ENCODE results near the gene TMEM236.

The TMEM236 gene

GRCh38 chr10:17833656-17834055, 81.7 kb downstream of the TMEM236 start:
- DNase-seq, result no peak

GRCh38 chr10:17835688-17836087, 83.7 kb downstream of the TMEM236 start:
- no peak for DNase-seq

GRCh38 chr10:17836942-17837341, 84.9 kb downstream of the TMEM236 start:
- no peak for DNase-seq

GRCh38 chr10:17838080-17838648, 86.2 kb downstream of the TMEM236 start:
- DNase-seq, result no peak

- DNase-seq, result no peak
Measured at GRCh38 chr10:17841050-17841449, 89.0 kb downstream of the TMEM236 start.

- DNase-seq, result no peak
Measured at GRCh38 chr10:17842641-17843040, 90.6 kb downstream of the TMEM236 start.

- DNase-seq, result no peak
Measured at GRCh38 chr10:17847585-17848296, 95.7 kb downstream of the TMEM236 start.

- DNase-seq, result no peak
Measured at GRCh38 chr10:17848646-17849045, 96.6 kb downstream of the TMEM236 start.

Measured in activated CD4-positive, alpha-beta T cell treated with anti-CD3 and anti-CD28 coated beads, Interleukin-2, Interleukin-6, amounts not matched to agents 100 ng/mL and 50 ng/mL, durations not matched to agents 16 hours and 8 hours (primary cell).